H1 (cell line): ENCODE results near the gene GNG11.

Experiments used
- FOSL1 ChIP-seq: IDR thresholded peaks from 2 replicates; pipeline ENCODE4 v1.6.1; 2011; ENCODE audit warnings: mild to moderate bottlenecking, low read depth, low read length, moderate library complexity; ENCODE audit not compliant: insufficient read depth
- GABPA ChIP-seq: IDR thresholded peaks from 2 replicates; pipeline ENCODE4 v1.6.1; 2011; ENCODE audit warnings: mild to moderate bottlenecking, low read length, moderate library complexity, borderline replicate concordance; ENCODE audit not compliant: insufficient read depth
- HDAC6 ChIP-seq: IDR thresholded peaks from one replicate; pipeline ENCODE4 v1.7.1; 2012; ENCODE audit warnings: low read depth, mild to moderate bottlenecking, inconsistent platforms, low read length, moderate library complexity
- TCF12 ChIP-seq: IDR thresholded peaks from 2 replicates; pipeline ENCODE4 v1.6.1; 2011; ENCODE audit warnings: low read depth, mild to moderate bottlenecking, low read length
- TF ChIP-seq, protein P1 (sequence below), 3 experiments: IDR thresholded peaks; 1 replicate in 2 of 3; 2 replicates in 1 of 3; pipeline versions ENCODE4 v1.5.1 to v1.6.1; 2011; ENCODE audit warnings: low read length in 3 of 3, mild to moderate bottlenecking in 3 of 3, inconsistent platforms in 2 of 3, low read depth in 1 of 3, moderate library complexity in 1 of 3; ENCODE audit not compliant: insufficient read depth in 1 of 3; ENCODE audit errors: control extremely low read depth in 1 of 3

DNA sequence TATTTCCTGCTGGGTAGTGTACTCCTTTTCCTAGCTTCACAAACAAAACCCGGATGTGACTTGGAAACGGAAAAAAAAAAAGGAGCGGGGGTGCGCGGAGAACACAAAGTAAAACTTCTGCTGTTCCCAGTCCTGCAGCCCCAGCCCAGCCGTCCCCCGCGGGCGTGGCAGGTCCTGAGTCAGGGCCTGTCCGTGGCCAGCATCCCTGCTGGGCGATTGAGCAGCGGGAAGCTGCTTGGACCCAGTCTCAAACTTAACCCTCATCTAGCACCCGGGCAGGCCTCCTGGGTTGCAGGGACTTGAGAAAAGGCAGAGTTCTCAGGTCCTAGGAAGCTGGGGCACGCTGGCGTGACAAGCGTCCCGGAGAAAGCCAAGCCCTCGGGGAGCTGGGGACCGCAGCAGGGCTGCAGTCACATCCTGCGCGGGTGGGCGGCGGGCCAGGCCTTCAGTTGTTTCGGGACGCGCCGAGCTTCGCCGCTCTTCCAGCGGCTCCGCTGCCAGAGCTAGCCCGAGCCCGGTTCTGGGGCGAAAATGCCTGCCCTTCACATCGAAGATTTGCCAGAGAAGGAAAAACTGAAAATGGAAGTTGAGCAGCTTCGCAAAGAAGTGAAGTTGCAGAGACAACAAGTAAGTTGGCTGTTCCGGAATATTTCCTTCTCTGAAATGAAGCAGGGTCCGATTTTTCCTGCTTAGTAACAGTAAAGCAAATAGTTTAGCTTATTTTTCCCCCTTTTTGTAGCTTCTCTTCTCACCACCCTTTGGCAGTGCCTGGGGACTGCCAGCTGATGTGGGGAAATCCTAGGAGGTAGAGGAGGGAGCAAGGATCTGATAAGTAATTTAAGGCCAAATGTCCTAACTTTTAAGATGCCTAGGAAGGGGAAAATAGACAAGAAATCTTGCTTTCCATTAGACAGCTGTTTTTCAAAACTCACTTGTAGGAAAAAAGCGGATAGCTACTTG lies at the start of gene GNG11:
- TF ChIP-seq FOSL1 (no peak), TCF12 (no peak), GABPA (no peak), HDAC6 (no peak)
- TF ChIP-seq, protein P1, sequence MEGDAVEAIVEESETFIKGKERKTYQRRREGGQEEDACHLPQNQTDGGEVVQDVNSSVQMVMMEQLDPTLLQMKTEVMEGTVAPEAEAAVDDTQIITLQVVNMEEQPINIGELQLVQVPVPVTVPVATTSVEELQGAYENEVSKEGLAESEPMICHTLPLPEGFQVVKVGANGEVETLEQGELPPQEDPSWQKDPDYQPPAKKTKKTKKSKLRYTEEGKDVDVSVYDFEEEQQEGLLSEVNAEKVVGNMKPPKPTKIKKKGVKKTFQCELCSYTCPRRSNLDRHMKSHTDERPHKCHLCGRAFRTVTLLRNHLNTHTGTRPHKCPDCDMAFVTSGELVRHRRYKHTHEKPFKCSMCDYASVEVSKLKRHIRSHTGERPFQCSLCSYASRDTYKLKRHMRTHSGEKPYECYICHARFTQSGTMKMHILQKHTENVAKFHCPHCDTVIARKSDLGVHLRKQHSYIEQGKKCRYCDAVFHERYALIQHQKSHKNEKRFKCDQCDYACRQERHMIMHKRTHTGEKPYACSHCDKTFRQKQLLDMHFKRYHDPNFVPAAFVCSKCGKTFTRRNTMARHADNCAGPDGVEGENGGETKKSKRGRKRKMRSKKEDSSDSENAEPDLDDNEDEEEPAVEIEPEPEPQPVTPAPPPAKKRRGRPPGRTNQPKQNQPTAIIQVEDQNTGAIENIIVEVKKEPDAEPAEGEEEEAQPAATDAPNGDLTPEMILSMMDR (IDR thresholded peaks at IDR 0.05; ENCODE audit: control extremely low read depth in 1 of 3, insufficient read depth in 1 of 3, low read depth in 1 of 3, low read length in 3 of 3): no peak
